NT2/D1 (cell line): Measurements from ENCODE around the gene CCDC120.
A peak's percentile ranks its signal among the peaks of the same experiment; 100 is the strongest.

ENCODE experiments used
- DNase-seq: peaks from one replicate; pipeline ENCODE4 v3.0.0-alpha.2; 2011; ENCODE audit warnings: low read depth, low spot score
- H3K27me3 ChIP-seq: 2 replicates; pipeline ENCODE4 v1.6.0; 2011; ENCODE audit warnings: mild to moderate bottlenecking; ENCODE audit not compliant: insufficient read length, insufficient read depth
- H3K36me3 ChIP-seq: 2 replicates; pipeline ENCODE4 v1.6.1; 2011; ENCODE audit warnings: mild to moderate bottlenecking, low read length, mixed read lengths; ENCODE audit not compliant: insufficient read depth, insufficient read length
- H3K4me1 ChIP-seq: 2 replicates; pipeline ENCODE4 v1.5.1; 2011; ENCODE audit not compliant: insufficient read depth, insufficient read length
- H3K4me3 ChIP-seq: 2 replicates; pipeline ENCODE4 v1.5.1; 2011; ENCODE audit warnings: low read depth; ENCODE audit not compliant: insufficient read length
- H3K9ac ChIP-seq: 2 replicates; pipeline ENCODE4 v1.6.0; 2011; ENCODE audit warnings: low read depth; ENCODE audit not compliant: insufficient read length
- H3K9me3 ChIP-seq: 2 replicates; pipeline ENCODE4 v1.5.1; 2011; ENCODE audit warnings: mild to moderate bottlenecking, low read length; ENCODE audit not compliant: insufficient read depth
- SUZ12 ChIP-seq: IDR thresholded peaks from 2 replicates; pipeline ENCODE4 v1.6.1; 2011; ENCODE audit not compliant: insufficient read length, insufficient read depth; ENCODE audit errors: extremely low read depth
- YY1 ChIP-seq: IDR thresholded peaks from 2 replicates; pipeline ENCODE4 v1.6.1; 2011; ENCODE audit not compliant: insufficient read length, insufficient read depth
- ZNF274 ChIP-seq: IDR thresholded peaks from 2 replicates; pipeline ENCODE4 v1.6.1; 2011; ENCODE audit warnings: mild to moderate bottlenecking, low read depth, low read length

The CCDC120 gene

GRCh38 chrX:49040376-49040955 lies 18.3 kb upstream of the CCDC120 start:
- H3K27me3 ChIP-seq = no peaks in the 10 kb centered on the region
- H3K9ac ChIP-seq = peak overlapping the region; percentile 16

DNA sequence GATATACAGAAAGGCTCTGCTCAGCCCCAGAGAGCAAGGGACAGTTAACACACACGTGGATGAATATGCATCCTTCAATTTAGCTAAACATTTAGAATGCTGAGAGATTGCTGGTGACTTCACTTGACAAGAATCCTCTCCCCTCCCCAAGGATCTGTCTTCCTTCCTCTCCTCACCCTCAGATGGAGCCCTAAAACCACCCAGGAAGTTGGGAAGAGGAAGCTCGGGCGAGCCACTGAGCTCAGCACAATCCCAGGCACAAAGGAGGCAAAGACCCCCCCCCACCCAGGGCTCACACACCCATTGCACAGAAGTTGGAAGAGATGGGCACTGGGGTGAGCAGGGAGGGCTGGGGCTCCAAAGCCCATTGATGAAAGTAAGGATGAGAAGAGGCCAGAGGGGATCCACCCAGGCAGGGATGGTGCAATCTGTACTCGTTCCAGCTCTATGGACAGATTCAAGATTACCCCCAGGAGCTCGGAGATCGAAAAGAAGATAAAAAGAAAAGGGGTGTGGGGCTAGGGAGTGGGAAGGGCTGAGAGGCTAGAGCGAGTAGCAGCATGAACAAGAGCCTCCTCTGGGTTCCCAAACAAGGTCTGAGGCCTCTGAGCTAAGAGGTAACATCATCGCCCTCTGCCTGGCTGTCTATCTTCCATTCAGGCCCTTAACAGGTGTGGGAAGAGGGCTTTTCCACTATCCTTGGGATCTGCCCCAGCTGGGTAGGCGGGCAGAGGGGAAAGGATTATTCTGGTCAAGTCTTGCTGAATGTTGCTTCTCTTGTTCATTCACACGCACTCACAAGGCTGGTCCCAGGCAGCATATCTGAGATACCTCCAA lies 16.8 kb upstream of the CCDC120 start:
- H3K36me3 ChIP-seq = peaks cover 26% of the 10 kb centered on the region
- H3K9me3 ChIP-seq = no peaks in the 10 kb centered on the region
- peak overlapping the region; percentile 90 for H3K9ac ChIP-seq
- no peak for DNase-seq
- TF ChIP-seq ZNF274 (no peak), SUZ12 (no peak), YY1 (no peak)
- no peaks in the 10 kb centered on the region for H3K27me3 ChIP-seq
- peaks cover 7% of the 10 kb centered on the region for H3K4me1 ChIP-seq
- peak overlapping the region; percentile 80 for H3K4me3 ChIP-seq

More at GRCh38 chrX:49040376-49040955, 18.3 kb upstream of the CCDC120 start:
- TF ChIP-seq YY1 (no peak), SUZ12 (no peak), ZNF274 (no peak)
- H3K9me3 ChIP-seq = no peaks in the 10 kb centered on the region
- H3K4me3 ChIP-seq = peak overlapping the region; percentile 22
- peaks cover 7% of the 10 kb centered on the region for H3K4me1 ChIP-seq
- DNase-seq = no peak
- H3K36me3 ChIP-seq = peaks cover 35% of the 10 kb centered on the region

- H3K27me3 ChIP-seq = no peaks in the 10 kb centered on the region
- peaks cover 7% of the 10 kb centered on the region for H3K4me1 ChIP-seq
- H3K9ac ChIP-seq = peak overlapping the region; percentile 90
- peaks cover 19% of the 10 kb centered on the region for H3K36me3 ChIP-seq
- DNase-seq = no peak
- no peak for TF ChIP-seq SUZ12
- no peak for TF ChIP-seq ZNF274
- TF ChIP-seq YY1 = no peak
- no peaks in the 10 kb centered on the region for H3K9me3 ChIP-seq
- H3K4me3 ChIP-seq = peak overlapping the region; percentile 80
Measured at GRCh38 chrX:49042581-49043219, 16.1 kb upstream of the CCDC120 start.

GRCh38 chrX:49043220-49043986 lies 15.4 kb upstream of the CCDC120 start, which contains the start of gene TFE3:
TFE3 (minus strand) TSS chrX:49043357; CDS start chrX:49043226, 131 bp downstream.
- H3K4me3 ChIP-seq = peak within 1 kb of the TSS; percentile 80
- H3K4me1 ChIP-seq = peaks cover 7% of the 10 kb centered on the region
- DNase-seq = peak; percentile 98
- TF ChIP-seq YY1 (no peak), ZNF274 (no peak), SUZ12 (no peak)
- H3K36me3 ChIP-seq = peaks cover 12% of the 10 kb centered on the region
- no peaks in the 10 kb centered on the region for H3K27me3 ChIP-seq
- peak within 1 kb of the TSS; percentile 90 for H3K9ac ChIP-seq
- no peaks in the 10 kb centered on the region for H3K9me3 ChIP-seq

GRCh38 chrX:49043987-49044281 lies 14.9 kb upstream of the CCDC120 start:
- Histone ChIP-seq H3K9ac (peak overlapping the region; percentile 44), H3K9me3 (no peaks in the 10 kb centered on the region), H3K4me3 (peak overlapping the region; percentile 41), H3K36me3 (peaks cover 7% of the 10 kb centered on the region), H3K4me1 (peaks cover 7% of the 10 kb centered on the region), H3K27me3 (no peaks in the 10 kb centered on the region)
- no peak for TF ChIP-seq YY1
- TF ChIP-seq ZNF274 = no peak
- no peak for TF ChIP-seq SUZ12
- no peak for DNase-seq

DNA sequence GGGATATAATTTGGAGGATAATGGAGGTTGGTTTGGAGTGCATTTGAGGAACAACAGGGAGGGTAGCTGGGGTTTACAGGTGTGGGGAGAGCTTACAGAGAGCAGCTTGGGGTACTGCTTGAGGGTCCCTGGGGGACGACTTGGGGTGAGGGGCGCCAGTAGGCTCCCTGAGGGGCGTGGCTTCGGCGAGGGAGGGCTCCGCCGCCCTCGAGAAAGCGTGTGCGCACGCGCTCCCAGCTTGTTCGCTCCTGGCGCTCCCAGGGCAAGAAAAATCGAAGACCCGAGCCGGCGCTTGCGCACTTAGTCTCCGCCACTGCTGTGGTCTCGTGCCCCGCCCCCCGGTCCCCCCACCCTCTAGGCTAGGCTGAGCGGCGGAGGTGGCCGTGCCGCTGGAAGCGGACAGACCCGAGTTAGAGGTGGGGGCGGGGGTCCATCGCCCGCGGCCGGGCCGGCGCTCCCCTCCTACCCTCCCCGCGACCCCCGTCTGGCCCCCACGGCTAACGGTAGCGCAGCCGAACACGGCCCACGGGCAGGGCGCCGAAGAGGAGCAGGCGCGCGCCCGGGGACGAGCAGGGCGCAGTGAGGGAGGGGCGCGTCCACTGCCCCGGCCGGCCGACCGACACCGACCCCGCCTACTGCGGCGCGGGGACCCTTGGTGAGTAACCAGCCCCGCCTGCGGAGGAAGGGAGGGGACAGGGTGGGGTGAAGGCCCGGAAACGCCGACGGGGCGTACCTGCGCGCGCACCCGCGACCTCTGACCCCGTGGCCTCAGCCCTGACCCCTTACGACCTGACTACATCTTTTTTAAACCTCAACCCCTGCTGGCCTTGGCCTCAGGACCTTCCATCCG lies 5.4 kb upstream of the CCDC120 start:
- TF ChIP-seq ZNF274 (no peak), SUZ12 (no peak), YY1 (no peak)
- H3K36me3 ChIP-seq = no peaks in the 10 kb centered on the region
- no peaks in the 10 kb centered on the region for H3K27me3 ChIP-seq
- H3K4me1 ChIP-seq = peaks cover 3% of the 10 kb centered on the region
- peak overlapping the region; percentile 79 for H3K9ac ChIP-seq
- DNase-seq = peak; percentile 70
- H3K4me3 ChIP-seq = peak overlapping the region; percentile 60
- H3K9me3 ChIP-seq = no peaks in the 10 kb centered on the region
